SU-DHL-6 (cell line): ENCODE measurements around the gene SLC17A9.

Experiments used
- H2AFZ ChIP-seq: fragments of 200-600 bp; sonication (generic); 2 replicates; pipeline ENCODE4 v1.6.1; 2014; ENCODE audit warnings: low read depth, mild to moderate bottlenecking, moderate library complexity, mixed read lengths, antibody characterized with exemption, low read length; ENCODE audit not compliant: severe bottlenecking
- H3F3A ChIP-seq: fragments of 200-600 bp; shearing (Covaris generic); 2 replicates; pipeline ENCODE4 v1.6.0; 2016; ENCODE audit warnings: antibody characterized with exemption, mild to moderate bottlenecking; ENCODE audit not compliant: insufficient read depth
- H3K27ac ChIP-seq: fragments of 200-600 bp; sonication (generic); 2 replicates; pipeline ENCODE4 v1.5.1; 2016; ENCODE audit warnings: low read depth, mild to moderate bottlenecking, low read length, moderate library complexity, mixed read lengths
- H3K27me3 ChIP-seq: fragments of 200-600 bp; sonication (generic), shearing (Covaris generic); 2 replicates; pipeline ENCODE4 v1.6.0; 2014; ENCODE audit warnings: mild to moderate bottlenecking, low read length
- H3K36me3 ChIP-seq: fragments of 200-600 bp; sonication (generic); 2 replicates; pipeline ENCODE4 v1.6.1; 2014; ENCODE audit warnings: mild to moderate bottlenecking, low read length, mixed read lengths
- H3K4me2 ChIP-seq: fragments of 300-600, 200-600 bp; shearing (Covaris generic), sonication (generic); 2 replicates; pipeline ENCODE4 v1.6.0; 2014; ENCODE audit warnings: low read length, low read depth, mild to moderate bottlenecking; ENCODE audit not compliant: poor library complexity, severe bottlenecking
- H3K4me3 ChIP-seq: fragments of 200-600 bp; sonication (generic); 2 replicates; pipeline ENCODE4 v1.5.1; 2014; ENCODE audit warnings: antibody characterized with exemption, low read length, mild to moderate bottlenecking, mixed read lengths; ENCODE audit not compliant: insufficient read depth, poor library complexity, severe bottlenecking
- H3K79me2 ChIP-seq: fragments of 200-600 bp; sonication (generic); 2 replicates; pipeline ENCODE4 v1.6.1; 2014; ENCODE audit warnings: mild to moderate bottlenecking, low read length, moderate library complexity; ENCODE audit not compliant: insufficient read depth
- H3K9ac ChIP-seq: fragments of 200-600 bp; sonication (generic); 2 replicates; pipeline ENCODE4 v1.7.0; 2014; ENCODE audit warnings: mild to moderate bottlenecking, low read length
- H3K9me2 ChIP-seq: fragments of 200-600 bp; sonication (generic); replicated peaks from 2 replicates; pipeline ENCODE4 v1.6.1; 2014; ENCODE audit warnings: low read length; ENCODE audit not compliant: insufficient read depth
- H3K9me3 ChIP-seq: fragments of 200-600 bp; sonication (generic); 2 replicates; pipeline ENCODE4 v1.6.1; 2014; ENCODE audit warnings: low read length, mixed read lengths; ENCODE audit not compliant: insufficient read depth
- H4K20me1 ChIP-seq: fragments of 200-600 bp; sonication (generic); 2 replicates; pipeline ENCODE4 v1.6.1; 2014; ENCODE audit warnings: low read depth, mild to moderate bottlenecking, antibody characterized with exemption, low read length, moderate library complexity, mixed read lengths
- CTCF ChIP-seq: fragments of 200-600 bp; sonication (generic); IDR thresholded peaks from one replicate; pipeline ENCODE4 v1.5.1; 2017; ENCODE audit warnings: antibody characterized with exemption, mild to moderate bottlenecking, low read length, moderate library complexity; ENCODE audit not compliant: insufficient read depth, poor library complexity, severe bottlenecking
- EZH2phosphoT487 ChIP-seq: fragments of 200-600 bp; sonication (generic), shearing (Covaris generic); conservative IDR thresholded peaks from 2 replicates; pipeline ENCODE4 v1.6.1; 2018; ENCODE audit warnings: mild to moderate bottlenecking, antibody characterized with exemption, low read length, moderate library complexity, mixed read lengths

Gene SLC17A9

GRCh38 chr20:62978561-62978943 lies 26.0 kb downstream of the SLC17A9 start:
- no peak overlapping the region for H3K9ac ChIP-seq
- H3K9me2 ChIP-seq: no peaks in the 10 kb centered on the region
- H4K20me1 ChIP-seq: no peaks in the 10 kb centered on the region
- no peaks in the 10 kb centered on the region for H3K79me2 ChIP-seq
- H3K36me3 ChIP-seq: no peaks in the 10 kb centered on the region
- H3K4me2 ChIP-seq: no peak overlapping the region
- no peaks in the 10 kb centered on the region for H3F3A ChIP-seq
- no peak for TF ChIP-seq EZH2phosphoT487
- TF ChIP-seq CTCF: no peak
- H3K4me3 ChIP-seq: no peak overlapping the region
- no peaks in the 10 kb centered on the region for H3K9me3 ChIP-seq
- H3K27ac ChIP-seq: no peak overlapping the region
- no peaks in the 10 kb centered on the region for H3K27me3 ChIP-seq
- no peak overlapping the region for H2AFZ ChIP-seq

GRCh38 chr20:62979310-62979709 lies 26.8 kb downstream of the SLC17A9 start:
- no peak for TF ChIP-seq EZH2phosphoT487
- TF ChIP-seq CTCF: no peak
- Histone ChIP-seq H2AFZ (no peak overlapping the region), H3K27me3 (no peaks in the 10 kb centered on the region), H3K9me2 (no peaks in the 10 kb centered on the region), H3K9me3 (no peaks in the 10 kb centered on the region), H3K9ac (no peak overlapping the region), H3K4me2 (no peak overlapping the region), H3F3A (no peaks in the 10 kb centered on the region), H4K20me1 (no peaks in the 10 kb centered on the region), H3K79me2 (no peaks in the 10 kb centered on the region), H3K36me3 (no peaks in the 10 kb centered on the region), H3K4me3 (no peak overlapping the region), H3K27ac (no peak overlapping the region)

- no peaks in the 10 kb centered on the region for H4K20me1 ChIP-seq
- H3K9me2 ChIP-seq: no peaks in the 10 kb centered on the region
- H3K4me3 ChIP-seq: no peak overlapping the region
- H3K79me2 ChIP-seq: no peaks in the 10 kb centered on the region
- H3K27me3 ChIP-seq: no peaks in the 10 kb centered on the region
- no peak overlapping the region for H3K4me2 ChIP-seq
- no peaks in the 10 kb centered on the region for H3F3A ChIP-seq
- no peaks in the 10 kb centered on the region for H3K9me3 ChIP-seq
- H3K36me3 ChIP-seq: no peaks in the 10 kb centered on the region
- no peak overlapping the region for H3K9ac ChIP-seq
- no peak overlapping the region for H2AFZ ChIP-seq
- TF ChIP-seq EZH2phosphoT487 (no peak), CTCF (no peak)
- H3K27ac ChIP-seq: no peak overlapping the region
Observed at GRCh38 chr20:62979876-62980373, 27.4 kb downstream of the SLC17A9 start.
